K562 (cell line): ENCODE data around the gene C11orf98. TPM values are rescaled to one million over a fixed set of nuclear protein-coding genes. Genes with fewer than 3 reads are reported as not detected.

Source experiments
- BHLHE40 ChIP-seq: IDR thresholded peaks from 2 replicates; pipeline ENCODE4 v1.6.1; 2011; ENCODE audit warnings: low read length, improper control_type of control experiment
- CC2D1A ChIP-seq: fragments of 450-650 bp; IDR thresholded peaks from 2 replicates; pipeline ENCODE4 v1.6.1; 2017; ENCODE audit warnings: mild to moderate bottlenecking
- ERF ChIP-seq: fragments of 450-650 bp; formaldehyde crosslinking; IDR thresholded peaks from 2 replicates; pipeline ENCODE4 v1.4.0; 2020; ENCODE audit warnings: mild to moderate bottlenecking, mixed read lengths
- ETV5 ChIP-seq: sonication (generic); formaldehyde crosslinking; IDR thresholded peaks from 2 replicates; pipeline ENCODE4 v1.4.0; 2020; ENCODE audit warnings: low read depth, mild to moderate bottlenecking, missing genetic modification reagents
- FOS ChIP-seq: IDR thresholded peaks from 3 replicates; pipeline ENCODE4 v1.6.1; 2011; ENCODE audit not compliant: insufficient read length; ENCODE audit errors: extremely low read depth
- GTF2E2 ChIP-seq: fragments of 200-800 bp; sonication (Bioruptor generic); IDR thresholded peaks from 2 replicates; pipeline ENCODE4 v1.6.1; 2016; ENCODE audit warnings: missing genetic modification characterization, missing compliant biosample characterization
- HDAC1 ChIP-seq, 2 experiments: fragments of 450-650 bp; IDR thresholded peaks; 2 replicates each; pipeline ENCODE4 v1.6.1; 2016 to 2017; ENCODE audit warnings: inconsistent platforms in 1 of 2, mild to moderate bottlenecking in 1 of 2, moderate library complexity in 1 of 2
- HDAC2 ChIP-seq: fragments of 450-650 bp; IDR thresholded peaks from 2 replicates; pipeline ENCODE4 v1.6.1; 2016; ENCODE audit warnings: mild to moderate bottlenecking
- IFI16 ChIP-seq: fragments of 250-450 bp; sonication (Bioruptor Pico); IDR thresholded peaks from 2 replicates; pipeline ENCODE4 v2.1.2; 2022; ENCODE audit warnings: mild to moderate bottlenecking, inconsistent platforms
- KAT8 ChIP-seq: fragments of 450-650 bp; IDR thresholded peaks from 2 replicates; pipeline ENCODE4 v1.6.1; 2016; ENCODE audit warnings: low read depth, mild to moderate bottlenecking
- MEF2D ChIP-seq: conservative IDR thresholded peaks from 2 replicates; pipeline ENCODE4 v1.6.1; 2016; ENCODE audit warnings: low read depth, missing genetic modification characterization, missing compliant biosample characterization
- RBM39 ChIP-seq: fragments of 200-400 bp; formaldehyde crosslinking; optimal IDR thresholded peaks from 2 replicates; pipeline ENCODE3; 2018; ENCODE audit warnings: low read depth, low read length
- SIN3B ChIP-seq: fragments of 450-650 bp; IDR thresholded peaks from 2 replicates; pipeline ENCODE4 v1.6.1; 2017; ENCODE audit warnings: low read depth, mild to moderate bottlenecking, moderate library complexity
- SMAD1 ChIP-seq: fragments of 150-350 bp; IDR thresholded peaks from 2 replicates; pipeline ENCODE4 v1.6.1; 2014; ENCODE audit warnings: low read length, low read depth; ENCODE audit not compliant: partially characterized antibody
- SMARCE1 ChIP-seq: fragments of 450-650 bp; IDR thresholded peaks from 2 replicates; pipeline ENCODE4 v1.7.1; 2016; ENCODE audit warnings: mild to moderate bottlenecking
- SPI1 ChIP-seq: IDR thresholded peaks from 2 replicates; pipeline ENCODE4 v1.6.1; 2011; ENCODE audit warnings: low read depth, low read length, control low read depth, borderline replicate concordance
- TGIF2 ChIP-seq: sonication (generic); formaldehyde crosslinking; IDR thresholded peaks from 2 replicates; pipeline ENCODE4 v1.8.1; 2022; ENCODE audit warnings: mild to moderate bottlenecking, missing genetic modification reagents, moderate library complexity
- U2AF2 ChIP-seq: fragments of 200-400 bp; formaldehyde crosslinking; optimal IDR thresholded peaks from 2 replicates; pipeline ENCODE3; 2017; ENCODE audit warnings: low read depth, mild to moderate bottlenecking, low read length
- YY1 ChIP-seq, 3 experiments: IDR thresholded peaks; 2 replicates each; pipeline ENCODE4 v1.6.1; 2011; ENCODE audit warnings: low read length in 2 of 3, mild to moderate bottlenecking in 2 of 3, moderate library complexity in 2 of 3, borderline replicate concordance in 1 of 3, control low read depth in 1 of 3, low read depth in 1 of 3; ENCODE audit not compliant: insufficient read depth in 3 of 3, insufficient replicate concordance in 2 of 3, control insufficient read depth in 1 of 3, insufficient read length in 1 of 3; ENCODE audit errors: extremely low read depth in 1 of 3
- ZBTB7A ChIP-seq: IDR thresholded peaks from 2 replicates; pipeline ENCODE4 v1.6.1; 2011; ENCODE audit warnings: low read depth, mild to moderate bottlenecking, low read length, moderate library complexity, borderline replicate concordance; ENCODE audit not compliant: control insufficient read depth
- ZC3H4 ChIP-seq: sonication (generic); formaldehyde crosslinking; IDR thresholded peaks from 2 replicates; pipeline ENCODE4 v1.9.0; 2021; ENCODE audit warnings: missing genetic modification reagents, borderline replicate concordance
- ZNF324 ChIP-seq: fragments of 250-450 bp; sonication (Bioruptor Pico); IDR thresholded peaks from 2 replicates; pipeline ENCODE4 v1.4.0; 2020; ENCODE audit warnings: mild to moderate bottlenecking
- ZNF583 ChIP-seq: fragments of 250-450 bp; sonication (Bioruptor Pico); IDR thresholded peaks from 2 replicates; pipeline ENCODE4 v1.4.0; 2020
- ZNF780A ChIP-seq: fragments of 250-450 bp; sonication (Bioruptor Pico); IDR thresholded peaks from 2 replicates; pipeline ENCODE4 v1.5.0; 2021; ENCODE audit warnings: mild to moderate bottlenecking
- polyA plus RNA-seq, 8 experiments: library from polyadenylated mRNA; depleted of rRNA in 4 of 8; stranded (reverse) in 5 of 8; unstranded in 3 of 8; fragments of >200 nt; fragmentation: Nextera tagmentation in 2 of 8; fragmentation: Illumina TruSeq in 1 of 8; extraction: Ambion mirVana in 2 of 8; extraction: Trizol in 1 of 8; gene quantifications; 2 replicates each; pipeline versions ENCODE4 v1.2.1 to v1.2.3, GENCODE V29; 2011 to 2014; ENCODE audit warnings: inconsistent platforms in 1 of 8, missing spikeins in 1 of 8
- total RNA-seq, 7 experiments: library from RNA; depleted of rRNA in 6 of 7; stranded (reverse); fragments of >200 nt in 6 of 7; fragmentation: Illumina TruSeq in 2 of 7; extraction: Trizol in 2 of 7; gene quantifications; 2 replicates each; pipeline versions ENCODE4 v1.2.1 to v1.2.3, GENCODE V29; 2011 to 2021; ENCODE audit warnings: low replicate concordance in 1 of 7
- TF ChIP-seq, protein P1 (sequence below): IDR thresholded peaks from 3 replicates; pipeline ENCODE4 v1.6.1; 2011; ENCODE audit warnings: borderline replicate concordance, mild to moderate bottlenecking; ENCODE audit not compliant: insufficient read length, insufficient read depth
- TF ChIP-seq, protein P2 (sequence below): fragments of 450-650 bp; IDR thresholded peaks from 2 replicates; pipeline ENCODE4 v1.6.1; 2016; ENCODE audit warnings: borderline replicate concordance

C11orf98 gene
- total and polyA plus RNA-seq, 9 of the 15 experiments (the other 6 are each of a cell fraction or from before 2014, with no cell fraction given), result 103 to 352 (median 218) TPM

DNA sequence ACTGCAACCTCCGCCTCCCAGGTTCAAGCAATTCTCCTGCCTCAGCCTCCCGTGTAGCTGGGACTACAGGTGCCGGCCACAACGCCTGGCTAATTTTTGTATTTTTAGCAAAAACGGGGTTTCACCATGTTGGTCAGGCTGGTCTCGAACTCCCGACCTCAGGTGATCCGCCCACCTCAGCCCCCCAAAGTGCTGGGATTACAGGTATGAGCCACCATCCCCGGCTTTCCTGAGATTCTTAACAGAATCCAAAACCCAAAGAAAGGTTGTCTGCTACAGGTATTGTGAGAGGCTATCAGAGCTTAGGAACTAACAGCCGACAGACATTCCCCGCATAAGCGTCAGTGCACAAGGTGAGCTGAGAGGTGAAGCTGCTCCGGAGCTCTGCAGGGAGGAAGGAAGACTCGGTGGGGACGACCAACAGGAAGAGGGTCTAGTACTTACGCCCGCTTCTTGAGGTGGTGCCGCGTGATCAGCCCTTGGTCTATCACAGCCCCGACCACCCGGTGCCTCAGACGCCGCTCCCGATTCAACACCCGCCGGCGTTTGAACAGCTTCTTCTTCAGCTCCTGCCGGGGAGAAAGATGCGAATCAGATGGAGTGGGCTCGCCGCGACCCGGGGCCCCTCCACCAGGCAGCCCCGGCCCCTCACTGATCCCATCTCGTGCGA, 470 bp downstream of the C11orf98 start (continued):
- TF ChIP-seq ERF (CRISPR knock-in tag), result peak; percentile 34; the same call in 1 of the 2 replicates
- TF ChIP-seq GTF2E2 (tag), result no peak
- TF ChIP-seq ZBTB7A, result no peak; the same call in 1 of the 2 replicates
- TF ChIP-seq, protein P1, sequence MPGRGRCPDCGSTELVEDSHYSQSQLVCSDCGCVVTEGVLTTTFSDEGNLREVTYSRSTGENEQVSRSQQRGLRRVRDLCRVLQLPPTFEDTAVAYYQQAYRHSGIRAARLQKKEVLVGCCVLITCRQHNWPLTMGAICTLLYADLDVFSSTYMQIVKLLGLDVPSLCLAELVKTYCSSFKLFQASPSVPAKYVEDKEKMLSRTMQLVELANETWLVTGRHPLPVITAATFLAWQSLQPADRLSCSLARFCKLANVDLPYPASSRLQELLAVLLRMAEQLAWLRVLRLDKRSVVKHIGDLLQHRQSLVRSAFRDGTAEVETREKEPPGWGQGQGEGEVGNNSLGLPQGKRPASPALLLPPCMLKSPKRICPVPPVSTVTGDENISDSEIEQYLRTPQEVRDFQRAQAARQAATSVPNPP, result no peak
- TF ChIP-seq SMARCE1, result peak; percentile 15
- TF ChIP-seq RBM39, result no peak
- TF ChIP-seq U2AF2, result no peak
- TF ChIP-seq ZNF324 (CRISPR knock-in tag), result no peak
- no peak for TF ChIP-seq ZNF780A (CRISPR knock-in tag)
- 0 out of 2 replicates have a peak, but pooled peaks have one; percentile 47 for TF ChIP-seq SIN3B
- TF ChIP-seq ZNF583, result no peak; the same call in 1 of the 2 replicates
- no peak for TF ChIP-seq YY1 (IDR thresholded peaks at IDR 0.05; ENCODE audit: borderline replicate concordance in 1 of 3, control insufficient read depth in 1 of 3, extremely low read depth in 1 of 3, insufficient read depth in 3 of 3, insufficient read length in 1 of 3, insufficient replicate concordance in 2 of 3, low read depth in 1 of 3, low read length in 2 of 3)
- no peak for TF ChIP-seq KAT8
- TF ChIP-seq MEF2D (tag), result no peak
- 0 out of 2 replicates have a peak, but pooled peaks have one; percentile 3 for TF ChIP-seq BHLHE40
- TF ChIP-seq HDAC2, result no peak
- TF ChIP-seq FOS, result no peak
- TF ChIP-seq, protein P2, sequence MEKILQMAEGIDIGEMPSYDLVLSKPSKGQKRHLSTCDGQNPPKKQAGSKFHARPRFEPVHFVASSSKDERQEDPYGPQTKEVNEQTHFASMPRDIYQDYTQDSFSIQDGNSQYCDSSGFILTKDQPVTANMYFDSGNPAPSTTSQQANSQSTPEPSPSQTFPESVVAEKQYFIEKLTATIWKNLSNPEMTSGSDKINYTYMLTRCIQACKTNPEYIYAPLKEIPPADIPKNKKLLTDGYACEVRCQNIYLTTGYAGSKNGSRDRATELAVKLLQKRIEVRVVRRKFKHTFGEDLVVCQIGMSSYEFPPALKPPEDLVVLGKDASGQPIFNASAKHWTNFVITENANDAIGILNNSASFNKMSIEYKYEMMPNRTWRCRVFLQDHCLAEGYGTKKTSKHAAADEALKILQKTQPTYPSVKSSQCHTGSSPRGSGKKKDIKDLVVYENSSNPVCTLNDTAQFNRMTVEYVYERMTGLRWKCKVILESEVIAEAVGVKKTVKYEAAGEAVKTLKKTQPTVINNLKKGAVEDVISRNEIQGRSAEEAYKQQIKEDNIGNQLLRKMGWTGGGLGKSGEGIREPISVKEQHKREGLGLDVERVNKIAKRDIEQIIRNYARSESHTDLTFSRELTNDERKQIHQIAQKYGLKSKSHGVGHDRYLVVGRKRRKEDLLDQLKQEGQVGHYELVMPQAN, result peak; percentile 47; the same call in 1 of the 2 replicates
- no peak for TF ChIP-seq TGIF2 (CRISPR knock-in tag)
- TF ChIP-seq CC2D1A, result peak; percentile 9; the same call in 1 of the 2 replicates
- no peak for TF ChIP-seq IFI16
- TF ChIP-seq SMAD1, result no peak
- TF ChIP-seq HDAC1 (IDR thresholded peaks at IDR 0.05), result no peak
- no peak for TF ChIP-seq ETV5 (CRISPR knock-in tag)
- TF ChIP-seq SPI1, result 0 out of 2 replicates have a peak, but pooled peaks have one; percentile 25
- no peak for TF ChIP-seq ZC3H4 (CRISPR knock-in tag)
